Activated CD8-positive, alpha-beta memory T cell treated with anti-CD3 and anti-CD28 coated beads, Interleukin-2, amount 50 U/mL, for 1 hour (primary cell): ENCODE results near the gene ABCB9.

Experiments used
- DNase-seq: peaks from one replicate; pipeline ENCODE4 v3.0.0-alpha.2; 2020; ENCODE audit errors: extremely low read depth

Gene ABCB9

DNA sequence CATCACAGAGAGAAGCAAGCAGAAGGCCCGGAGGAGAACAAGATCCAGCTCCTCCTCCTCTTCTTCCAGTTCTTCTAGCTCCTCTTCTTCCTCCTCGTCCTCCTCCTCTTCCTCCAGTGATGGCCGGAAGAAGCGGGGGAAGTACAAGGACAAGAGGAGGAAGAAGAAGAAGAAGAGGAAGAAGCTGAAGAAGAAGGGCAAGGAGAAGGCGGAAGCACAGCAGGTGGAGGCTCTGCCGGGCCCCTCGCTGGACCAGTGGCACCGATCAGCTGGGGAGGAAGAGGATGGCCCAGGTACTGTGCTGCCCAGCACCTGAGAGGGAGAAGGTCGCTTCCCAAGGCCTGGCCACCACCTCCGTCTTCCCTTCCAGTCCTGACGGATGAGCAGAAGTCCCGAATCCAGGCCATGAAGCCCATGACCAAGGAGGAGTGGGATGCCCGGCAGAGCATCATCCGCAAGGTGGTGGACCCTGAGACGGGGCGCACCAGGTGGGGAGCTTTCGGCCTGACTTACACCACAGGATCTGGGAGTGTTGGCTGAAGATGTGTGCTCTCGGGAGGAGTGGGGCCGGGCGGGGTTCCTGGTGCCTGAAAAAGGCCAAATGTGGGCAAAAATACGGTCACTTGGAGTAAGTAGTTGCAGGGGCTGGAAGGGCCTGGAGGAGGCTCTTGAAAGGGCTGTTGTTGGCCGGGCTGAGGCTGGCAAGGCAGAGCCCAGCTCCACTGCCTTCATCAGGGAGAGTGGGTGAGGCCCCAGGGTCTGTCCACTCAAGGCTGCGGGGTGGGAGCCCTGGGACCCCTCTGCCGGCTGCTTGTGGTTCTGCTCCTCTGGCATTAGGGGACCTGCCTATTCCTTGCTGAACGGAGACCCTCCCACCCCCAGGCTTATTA lies 15.6 kb upstream of the ABCB9 start:
- DNase-seq, result no peak

DNA sequence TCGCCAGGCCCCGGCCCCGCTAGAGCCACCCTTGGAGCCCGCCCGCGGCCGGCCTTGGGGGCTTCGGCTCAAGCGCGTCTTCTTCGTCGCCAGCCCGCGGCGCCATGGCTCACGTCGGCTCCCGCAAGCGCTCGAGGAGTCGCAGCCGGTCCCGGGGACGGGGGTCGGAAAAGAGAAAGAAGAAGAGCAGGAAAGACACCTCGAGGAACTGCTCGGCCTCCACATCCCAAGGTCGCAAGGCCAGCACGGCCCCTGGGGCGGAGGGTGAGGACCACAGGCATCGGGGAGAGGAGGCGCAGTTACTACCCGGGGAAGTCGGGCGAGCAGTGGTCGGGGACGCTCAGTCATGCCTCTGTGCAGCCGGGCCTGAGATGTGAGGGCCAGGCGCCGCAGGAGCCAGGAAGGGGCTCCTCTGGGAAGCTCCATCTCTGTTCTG lies 14.8 kb upstream of the ABCB9 start:
- DNase-seq, result no peak

DNA sequence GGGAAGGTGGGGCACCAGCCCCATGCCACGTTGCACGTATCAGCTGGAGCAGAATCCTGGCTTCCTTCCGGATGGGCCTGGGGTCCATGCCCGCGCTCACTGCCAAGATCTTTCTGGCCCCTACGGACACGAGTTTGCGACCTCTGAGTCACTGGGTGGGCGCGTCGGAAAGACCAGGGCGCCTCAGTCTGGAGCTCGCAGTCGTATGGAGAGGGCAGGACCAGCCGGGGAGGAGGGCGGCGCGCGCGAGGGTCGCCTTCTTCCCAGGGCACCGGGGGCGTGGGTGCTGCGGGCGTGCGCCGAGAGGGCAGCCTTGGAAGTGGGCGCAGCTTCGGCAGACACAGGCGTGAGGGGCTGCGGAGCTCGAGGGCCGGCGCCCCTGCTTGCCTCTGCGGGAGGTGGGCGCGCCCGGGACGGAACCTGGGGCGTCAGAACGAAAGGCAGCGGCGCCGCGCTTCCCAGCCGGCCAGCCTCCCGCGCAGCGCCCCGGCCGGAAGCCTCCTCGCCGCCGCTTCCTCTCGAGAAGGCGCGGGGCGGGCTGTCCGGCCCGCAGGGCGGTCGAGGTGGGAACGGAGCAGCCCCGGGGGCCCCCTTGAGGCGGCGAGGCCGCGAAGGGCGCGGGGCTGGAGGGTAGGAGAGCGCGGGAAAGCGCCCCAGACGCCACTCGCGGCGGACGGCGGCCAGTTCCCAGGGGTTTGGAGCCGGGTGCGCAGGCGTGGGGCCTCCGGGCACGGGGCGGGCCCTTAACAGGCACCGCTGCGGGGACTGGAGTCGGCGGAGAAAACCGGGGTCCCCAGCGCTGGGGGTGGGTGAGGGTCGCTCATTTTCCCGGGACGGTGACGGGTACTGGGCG lies 14.1 kb upstream of the ABCB9 start, which contains the start of gene ARL6IP4:
Gene ARL6IP4 (plus strand): TSS at position 499 of the 853 bp plus-strand sequence. CDS start 459 bp downstream, outside the sequence.
- DNase-seq, result no peak

DNA sequence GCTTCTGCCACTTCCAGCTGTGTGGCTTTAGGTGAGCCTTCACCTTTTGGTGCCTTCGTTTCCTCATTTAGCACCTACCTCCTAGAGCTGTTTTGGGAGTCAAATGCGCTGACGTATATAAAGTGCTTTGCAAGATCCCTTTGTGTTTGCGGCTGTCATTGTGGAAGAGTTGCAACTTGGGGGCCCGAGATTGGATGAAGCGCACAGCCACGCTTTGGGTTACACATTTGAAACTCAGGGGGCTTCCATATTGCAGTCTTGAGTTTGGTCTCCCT lies 13.6 kb upstream of the ABCB9 start:
- no peak for DNase-seq

DNA sequence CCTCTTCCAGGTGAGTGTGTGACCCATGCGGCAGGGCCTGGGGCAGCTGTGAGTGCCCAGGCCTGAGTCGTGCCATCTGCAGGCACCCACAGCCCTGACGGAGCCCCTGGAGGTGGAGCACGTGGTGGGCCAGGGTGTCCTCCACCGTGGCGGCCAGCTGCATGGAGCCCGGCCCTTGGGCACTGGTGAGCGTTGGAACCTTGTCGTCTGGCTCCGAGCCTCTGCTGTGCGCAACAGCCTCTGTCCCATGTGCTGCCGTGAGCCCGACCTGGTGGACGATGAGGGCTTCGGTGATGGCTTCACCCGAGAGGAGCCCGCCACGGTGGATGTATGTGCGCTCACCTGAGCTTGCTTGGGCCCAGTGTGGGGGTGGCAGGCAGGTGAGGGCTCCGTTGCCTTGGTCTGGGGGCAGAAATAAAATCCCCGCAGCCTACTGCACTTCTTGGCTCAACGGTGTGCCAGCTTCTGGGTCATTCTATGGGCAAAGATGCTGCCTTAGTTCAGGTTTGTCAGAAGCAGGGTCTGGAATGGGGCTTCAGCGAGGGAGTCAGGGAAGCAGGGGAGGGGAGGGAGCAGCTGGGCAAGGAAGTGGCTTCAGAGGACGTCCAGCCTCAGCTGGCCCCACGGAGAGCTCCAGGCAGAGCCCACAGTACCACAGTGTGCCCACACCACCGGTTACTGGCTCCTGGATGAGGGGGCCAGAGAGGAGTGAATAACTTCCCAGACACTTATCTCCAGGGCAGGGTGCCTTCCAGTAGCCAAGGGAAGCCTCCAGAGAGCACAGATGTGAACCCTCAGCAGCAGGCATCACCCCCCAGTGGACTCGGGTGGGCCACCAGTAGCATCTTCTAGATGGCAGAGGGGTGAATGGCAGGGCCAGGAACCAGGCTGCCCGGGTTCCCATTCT lies 13.0 kb upstream of the ABCB9 start:
- DNase-seq, result no peak

DNA sequence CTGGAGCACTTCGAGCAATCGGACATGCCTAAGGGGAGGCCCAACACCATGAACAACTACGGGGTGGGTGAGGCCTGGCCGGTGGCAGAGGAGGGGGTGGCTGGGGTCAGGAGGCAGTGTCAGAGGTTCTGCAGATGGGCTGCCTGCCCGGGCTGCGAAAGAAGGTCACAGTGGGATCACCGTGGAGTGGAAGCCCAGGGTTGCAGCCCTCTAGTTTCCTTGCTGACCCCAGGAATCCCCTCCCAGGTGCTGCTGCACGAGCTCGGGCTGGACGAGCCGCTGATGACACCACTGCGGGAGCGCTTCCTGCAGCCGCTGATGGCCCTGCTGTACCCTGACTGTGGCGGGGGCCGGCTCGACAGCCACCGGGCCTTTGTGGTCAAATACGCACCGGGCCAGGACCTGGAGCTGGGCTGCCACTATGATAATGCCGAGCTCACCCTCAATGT lies 12.3 kb upstream of the ABCB9 start:
- DNase-seq, result no peak

DNA sequence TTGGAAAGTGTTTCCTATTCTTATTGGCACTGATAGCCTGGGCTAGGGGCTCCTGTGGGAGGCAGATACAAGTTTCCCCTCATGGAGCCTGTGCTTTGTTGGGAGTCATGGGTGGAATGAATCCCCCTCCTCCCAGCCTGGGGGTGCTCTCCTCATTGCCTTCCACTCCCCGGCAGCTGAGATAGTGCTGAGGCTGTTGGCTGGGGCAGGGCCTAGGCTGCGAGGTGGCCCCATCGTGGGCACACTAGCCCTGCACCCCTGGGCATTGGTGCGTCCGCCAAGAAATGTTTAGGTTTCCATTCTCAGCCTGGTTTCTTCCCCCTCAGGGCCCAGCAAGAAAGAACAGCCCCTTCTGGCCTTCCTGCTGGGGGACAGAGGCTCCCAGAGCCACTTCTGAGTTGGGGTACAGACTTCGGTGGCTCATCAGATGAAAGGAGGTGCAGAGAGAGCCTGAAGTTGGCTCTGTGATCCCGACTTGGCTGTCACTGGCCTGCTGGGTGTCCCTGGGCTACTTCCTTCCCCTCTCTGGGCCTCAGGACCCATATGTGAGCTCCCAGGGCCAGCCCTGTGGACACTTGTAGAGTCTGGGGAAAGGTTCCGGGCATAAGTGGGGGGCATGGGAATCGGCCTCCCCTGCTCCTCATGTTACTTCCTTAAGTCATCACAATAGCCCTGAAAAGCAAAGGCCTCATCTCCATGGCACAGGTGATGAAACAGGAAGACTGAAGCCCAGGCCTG lies 11.6 kb upstream of the ABCB9 start:
- no peak for DNase-seq

DNA sequence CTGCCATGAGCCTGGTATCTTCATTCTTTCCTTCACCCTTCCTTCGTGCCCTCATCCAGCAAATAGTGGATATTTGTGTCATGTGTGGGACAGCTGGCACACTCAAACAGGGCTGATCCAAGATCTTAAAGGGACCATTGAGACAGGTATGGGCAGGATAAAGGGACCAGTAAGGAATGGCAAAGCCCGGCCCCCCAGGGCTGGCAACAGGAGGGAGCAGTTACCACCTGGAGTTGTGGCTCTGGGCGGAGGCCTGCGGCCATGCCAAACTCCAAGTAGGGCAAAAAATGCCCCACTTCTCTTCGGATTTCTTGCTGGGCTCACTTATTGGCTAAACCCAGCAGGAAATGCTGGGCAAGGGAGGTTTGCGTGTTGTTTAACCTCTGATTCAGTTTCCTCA lies 10.9 kb upstream of the ABCB9 start:
- DNase-seq, result no peak

DNA sequence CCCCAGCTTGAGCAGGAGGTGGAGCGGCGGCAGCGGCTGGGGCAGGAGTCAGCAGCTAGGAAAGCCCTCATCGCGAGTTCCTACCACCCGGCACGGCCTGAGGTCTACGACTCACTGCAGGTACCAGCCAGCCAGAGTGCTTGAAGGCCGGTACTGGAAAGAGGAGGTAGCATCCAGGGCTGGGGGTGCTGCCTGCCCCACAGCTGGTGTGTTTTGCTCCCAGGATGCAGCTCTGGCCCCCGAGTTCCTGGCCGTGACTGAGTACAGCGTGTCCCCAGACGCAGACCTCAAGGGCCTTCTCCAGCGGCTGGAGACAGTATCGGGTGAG lies 10.3 kb upstream of the ABCB9 start:
- no peak for DNase-seq

DNA sequence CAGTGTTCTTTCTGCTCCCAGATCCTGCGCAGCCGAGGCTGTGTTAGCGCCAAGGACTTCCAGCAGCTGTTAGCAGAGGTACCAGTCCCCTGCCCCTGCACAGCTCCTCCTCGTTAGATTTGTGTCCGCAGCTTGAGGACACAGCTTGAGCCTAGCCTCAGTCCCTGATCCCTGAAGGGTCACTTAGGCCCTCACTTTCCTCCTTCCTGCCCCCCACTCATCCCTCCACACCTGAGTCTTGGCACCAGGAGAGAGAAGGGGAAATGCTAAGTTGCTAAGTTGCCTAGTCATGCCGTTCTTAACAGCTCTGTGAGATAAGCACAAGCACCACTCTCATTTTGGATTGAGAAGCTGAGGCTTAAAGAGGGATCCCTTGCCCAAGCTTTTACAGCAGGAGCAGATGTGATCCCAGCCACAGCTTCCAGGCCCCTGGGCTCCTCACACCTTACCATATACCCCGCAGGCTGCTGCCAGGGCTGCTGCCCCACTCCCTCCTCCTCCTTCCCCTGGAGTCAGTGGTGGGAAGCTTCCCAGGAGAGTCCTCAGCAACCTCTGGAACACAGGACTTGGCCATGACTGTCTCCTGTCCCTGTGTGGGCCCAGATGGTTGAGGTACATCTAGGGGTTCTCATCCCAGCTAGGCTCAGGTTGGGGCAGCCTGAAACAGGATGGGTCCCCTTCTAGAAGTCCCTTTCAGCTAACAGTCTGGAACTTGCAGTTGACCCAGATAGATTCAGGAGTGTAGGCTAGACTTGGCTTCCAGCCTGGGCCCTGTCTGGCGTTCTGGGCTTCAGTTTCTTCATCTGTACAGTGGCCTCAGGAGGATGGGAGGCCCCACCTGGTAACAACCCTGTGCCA lies 9.8 kb upstream of the ABCB9 start:
- no peak for DNase-seq

DNA sequence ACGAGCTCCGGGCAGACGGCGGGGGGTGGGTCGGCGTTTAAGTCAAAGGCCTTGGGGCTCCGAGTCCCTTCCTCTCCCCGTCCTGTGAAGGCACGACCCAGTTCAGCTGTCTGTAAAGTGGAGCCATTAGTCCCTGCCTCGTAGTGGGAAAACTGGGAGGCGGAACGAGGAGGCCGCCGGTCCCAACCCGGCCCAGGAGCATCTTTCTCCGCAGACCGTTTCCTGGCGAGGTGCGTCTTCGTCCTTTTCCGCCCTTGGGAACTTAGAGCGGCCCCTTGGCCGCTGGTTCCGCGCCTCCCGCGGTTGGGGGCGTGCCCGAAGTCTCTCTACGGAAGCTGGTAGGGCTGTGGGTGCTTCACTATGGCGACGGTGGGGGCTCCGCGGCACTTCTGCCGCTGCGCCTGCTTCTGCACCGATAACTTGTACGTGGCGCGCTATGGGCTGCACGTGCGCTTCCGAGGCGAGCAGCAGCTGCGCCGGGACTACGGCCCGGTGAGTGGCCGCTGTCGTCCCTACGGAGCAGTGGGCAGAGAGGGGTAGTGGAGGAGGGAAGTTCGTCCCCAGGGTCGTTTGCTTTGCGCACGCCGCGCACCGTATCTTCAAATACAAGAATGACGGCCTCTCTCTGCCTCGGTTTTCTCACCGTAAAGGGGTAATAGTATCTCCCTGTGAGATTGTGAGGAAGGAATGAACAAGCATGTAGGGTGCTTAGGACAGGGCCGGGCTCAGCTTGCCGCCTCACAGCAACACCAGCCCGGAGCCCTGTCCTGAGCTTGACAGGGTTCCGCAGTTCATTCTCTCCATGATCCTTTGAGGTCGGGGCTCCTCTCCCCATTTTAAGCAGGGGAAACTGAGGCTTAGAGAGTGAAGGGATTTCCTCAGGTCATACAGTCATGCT lies 8.9 kb upstream of the ABCB9 start, which contains the start of gene OGFOD2:
Gene OGFOD2 (plus strand): TSS at position 353 of the 898 bp plus-strand sequence. CDS start 8 bp downstream, at position 361.
- peak; percentile 78 for DNase-seq

DNA sequence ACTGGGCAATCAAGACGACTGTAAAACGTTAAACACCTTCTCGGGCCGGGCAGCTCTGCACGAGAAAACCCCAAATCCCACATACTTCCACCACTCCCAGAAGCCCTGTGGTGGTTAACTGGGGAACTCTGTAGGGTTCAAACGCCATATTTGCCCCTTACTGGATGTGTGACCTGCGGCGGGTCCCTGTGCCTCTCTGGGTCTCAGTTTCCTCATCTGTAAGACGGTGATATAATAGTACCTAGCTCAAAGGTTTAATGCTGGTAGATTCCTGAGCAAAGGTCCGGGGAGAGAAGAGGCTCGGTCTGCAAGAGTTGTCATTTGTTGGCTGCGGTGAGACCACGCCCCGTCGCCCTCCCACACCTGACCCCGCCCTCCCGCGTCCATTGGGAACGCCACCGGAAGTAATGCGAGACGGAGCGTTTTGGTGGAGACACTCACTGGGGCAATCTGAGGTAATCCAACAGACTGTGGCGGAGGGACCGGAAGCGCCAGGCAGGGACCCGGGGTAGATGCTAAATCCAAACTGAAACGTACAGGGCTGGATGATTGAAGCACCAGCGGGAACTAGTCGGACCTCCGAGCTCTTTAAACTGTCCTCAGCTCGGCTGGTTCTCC lies 8.1 kb upstream of the ABCB9 start:
- DNase-seq, result peak; percentile 97

DNA sequence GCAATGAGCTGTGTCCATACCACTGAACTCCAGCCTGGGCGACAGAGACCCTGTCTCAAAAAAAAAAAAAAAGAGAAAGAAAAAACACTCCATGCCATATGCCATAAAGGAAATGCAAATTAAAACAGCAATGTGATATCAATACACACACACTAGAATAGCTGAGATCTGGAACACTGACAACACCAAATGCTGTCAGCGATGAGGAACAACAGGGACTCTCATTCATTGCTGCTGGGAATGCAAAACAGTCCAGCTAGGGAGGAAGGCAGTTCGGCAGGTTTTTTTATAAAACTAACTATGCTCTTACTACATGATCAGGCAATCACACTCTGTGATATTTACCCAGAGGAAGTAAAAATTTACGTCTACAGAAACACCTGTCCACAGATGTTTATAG lies 3.4 kb upstream of the ABCB9 start:
- DNase-seq, result no peak

DNA sequence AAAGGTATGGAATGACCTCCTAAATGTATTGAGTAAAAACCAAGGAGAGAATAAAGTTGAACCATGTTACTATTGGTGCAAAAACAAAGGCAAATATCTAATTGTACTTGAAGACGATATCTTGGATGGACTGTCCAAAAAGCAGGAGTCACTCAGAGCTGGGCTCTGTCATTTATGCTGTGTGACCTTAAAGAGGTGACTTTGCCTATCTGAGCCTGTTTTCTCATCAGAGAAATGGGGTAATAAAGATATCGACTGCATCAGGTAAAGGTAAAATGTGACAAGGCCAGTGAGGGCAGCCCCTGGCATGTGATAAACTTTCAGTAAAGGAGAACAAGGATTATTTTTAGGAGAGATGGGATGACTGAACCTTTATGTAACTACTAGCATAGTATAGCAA lies 1.8 kb upstream of the ABCB9 start:
- no peak for DNase-seq

DNA sequence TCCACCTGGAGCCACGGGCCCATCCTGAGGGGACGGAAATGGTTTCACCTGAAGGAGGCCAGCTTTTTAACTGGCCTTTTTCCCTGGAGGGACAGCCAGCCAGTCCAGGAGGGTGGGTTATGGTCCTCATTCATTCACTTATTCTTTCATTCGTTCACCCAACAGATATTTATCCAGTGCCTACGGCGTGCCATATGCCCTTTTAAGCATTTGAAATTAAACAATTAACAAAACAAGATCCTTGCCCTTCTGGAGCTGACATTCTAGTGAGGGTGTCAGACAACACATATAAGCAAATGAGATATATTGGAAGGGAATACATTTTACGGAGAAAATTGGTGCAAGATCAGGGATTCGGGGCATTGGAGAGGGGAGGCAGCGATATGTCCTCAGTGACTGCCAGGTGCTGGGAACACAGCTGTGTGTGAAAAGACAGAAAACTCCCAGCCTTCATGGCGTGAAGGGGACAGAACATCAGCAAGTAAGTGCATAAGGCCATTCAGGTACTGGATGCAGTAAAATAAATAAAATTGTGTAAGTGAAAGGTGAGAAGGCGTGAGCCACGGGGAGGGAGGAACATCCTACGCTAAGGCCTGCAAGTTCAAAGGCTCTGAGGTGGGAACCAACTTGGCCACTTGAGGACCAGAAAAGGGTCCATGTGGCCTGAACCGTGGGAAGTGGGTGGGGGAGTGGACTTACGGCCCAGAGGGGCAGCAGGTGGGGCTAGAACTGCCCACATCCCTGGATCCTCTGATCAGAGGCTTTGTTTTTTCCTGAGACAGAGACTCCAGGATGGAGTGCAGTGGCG lies 684 bp upstream of the ABCB9 start:
- DNase-seq, result no peak

DNA sequence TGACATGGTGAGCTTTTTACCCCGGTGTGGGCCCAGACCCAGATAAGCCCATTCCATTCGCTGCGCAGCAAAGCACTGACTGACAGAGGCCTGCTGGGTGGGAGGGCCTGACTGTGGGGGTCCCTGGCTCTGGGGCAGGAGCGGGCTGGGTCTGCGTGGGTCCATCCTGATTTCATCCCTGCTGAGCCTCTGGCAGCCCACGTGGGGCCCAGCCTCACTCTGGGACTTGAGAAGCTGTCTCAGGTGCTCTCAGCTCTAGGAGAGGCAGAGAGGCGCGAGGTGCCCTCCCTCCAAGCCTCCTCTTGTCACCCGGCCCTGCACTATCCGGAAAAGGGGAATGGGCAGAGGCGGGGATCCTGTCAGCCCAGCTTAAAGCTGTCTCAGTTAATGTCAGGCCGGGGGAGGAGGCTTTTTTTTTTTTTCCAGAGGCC lies 927 bp downstream of the ABCB9 start:
- DNase-seq, result no peak

DNA sequence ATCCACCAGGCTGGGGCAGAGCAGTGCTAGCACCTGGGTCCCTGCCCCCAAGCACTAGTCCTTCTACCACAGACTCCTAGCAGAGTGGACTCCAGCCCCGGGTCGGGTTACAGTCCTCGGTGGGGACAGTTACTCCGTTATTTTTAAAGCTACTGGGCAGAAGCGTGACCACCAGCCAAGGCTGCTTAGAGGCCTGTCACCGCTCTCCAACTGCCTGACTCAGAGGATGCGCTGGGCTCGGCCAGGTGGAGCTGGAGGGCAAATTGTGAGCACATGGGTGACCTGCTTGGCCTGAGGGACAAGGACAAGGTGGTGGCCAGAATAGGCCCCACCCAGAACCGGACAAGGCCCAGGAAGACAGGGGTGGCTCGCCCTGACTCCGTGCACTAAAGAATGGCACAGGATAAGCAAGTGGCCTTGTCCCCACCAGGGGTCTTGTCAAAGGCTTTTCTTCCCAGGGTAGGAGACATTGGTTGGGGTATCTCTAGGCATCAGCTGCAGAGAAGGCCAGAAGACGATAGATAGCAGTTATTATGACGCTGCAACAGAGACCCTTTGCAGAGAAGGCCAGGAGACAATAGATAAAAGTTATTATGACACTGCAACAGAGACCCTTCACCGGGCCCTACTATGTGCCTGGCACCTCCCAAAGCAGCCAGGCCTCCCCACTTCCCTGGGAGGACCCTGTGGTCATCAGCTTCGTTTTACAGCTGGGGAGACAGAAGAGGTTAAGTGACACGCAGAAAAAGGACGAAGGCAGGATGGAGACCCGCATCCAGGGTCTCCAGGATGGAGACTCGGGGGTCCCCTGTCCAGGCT lies 1.6 kb downstream of the ABCB9 start:
- DNase-seq, result no peak
